GM12874 (cell line): ENCODE measurements around the gene ATP6V1E1.

Experiments
- CTCF ChIP-seq: IDR thresholded peaks from 2 replicates; pipeline ENCODE4 v1.5.1; 2011; ENCODE audit warnings: low read depth, mild to moderate bottlenecking, control low read depth, low read length, moderate library complexity; ENCODE audit not compliant: insufficient read depth

The ATP6V1E1 gene

GRCh38 chr22:17628406-17629172 lies at the start of gene ATP6V1E1:
ATP6V1E1 (minus strand) TSS chr22:17628749; CDS start chr22:17628635, 114 bp downstream.
- no peak for TF ChIP-seq CTCF

GRCh38 chr22:17675584-17675983 lies 47.0 kb upstream of the ATP6V1E1 start:
- TF ChIP-seq CTCF: no peak

GRCh38 chr22:17674152-17674551 lies 45.6 kb upstream of the ATP6V1E1 start:
- no peak for TF ChIP-seq CTCF

GRCh38 chr22:17672417-17672991 lies 44.0 kb upstream of the ATP6V1E1 start:
- no peak for TF ChIP-seq CTCF

GRCh38 chr22:17665854-17666253 lies 37.3 kb upstream of the ATP6V1E1 start:
- no peak for TF ChIP-seq CTCF

- TF ChIP-seq CTCF: no peak
These were observed 36.7 kb upstream of the ATP6V1E1 start for GRCh38 chr22:17665248-17665647.

- no peak for TF ChIP-seq CTCF
These were observed 36.0 kb upstream of the ATP6V1E1 start for GRCh38 chr22:17664414-17665055.
